GM21423 (cell line): ENCODE results near the gene POM121L2.

ENCODE experiments used
- ATAC-seq: cut with Tn5 transposase; IDR thresholded peaks from one replicate; pipeline ENCODE4 v1.9.1; 2021; ENCODE audit warnings: mild to moderate bottlenecking, moderate library complexity; ENCODE audit not compliant: unreplicated experiment

The POM121L2 gene

DNA sequence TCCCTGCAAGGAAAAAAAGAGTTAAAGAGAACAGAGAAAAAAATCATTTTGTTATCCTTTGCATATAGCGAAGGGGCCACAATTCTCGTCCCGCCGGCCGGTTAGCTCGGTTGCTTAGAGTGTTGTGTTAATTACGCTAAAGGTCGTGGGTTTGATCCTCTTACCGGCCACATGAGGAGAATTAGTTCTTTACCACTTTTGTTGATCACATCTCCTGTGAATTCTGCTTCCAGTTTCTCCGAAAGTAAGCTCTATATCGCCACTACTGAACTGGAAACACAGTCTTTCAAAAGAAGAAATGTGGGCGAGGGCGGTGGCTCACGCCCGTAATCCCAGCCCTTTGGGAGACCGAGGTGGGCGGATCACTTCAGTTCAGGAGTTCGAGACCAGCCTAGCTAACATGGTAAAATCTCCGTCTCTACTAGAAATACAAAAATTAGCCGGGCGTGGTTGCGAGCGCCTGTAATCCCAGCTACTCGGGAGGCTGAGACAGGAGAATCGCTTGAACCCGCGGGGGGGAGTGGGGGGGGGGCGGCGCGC, 51.2 kb downstream of the POM121L2 start:
- ATAC-seq = no peak

DNA sequence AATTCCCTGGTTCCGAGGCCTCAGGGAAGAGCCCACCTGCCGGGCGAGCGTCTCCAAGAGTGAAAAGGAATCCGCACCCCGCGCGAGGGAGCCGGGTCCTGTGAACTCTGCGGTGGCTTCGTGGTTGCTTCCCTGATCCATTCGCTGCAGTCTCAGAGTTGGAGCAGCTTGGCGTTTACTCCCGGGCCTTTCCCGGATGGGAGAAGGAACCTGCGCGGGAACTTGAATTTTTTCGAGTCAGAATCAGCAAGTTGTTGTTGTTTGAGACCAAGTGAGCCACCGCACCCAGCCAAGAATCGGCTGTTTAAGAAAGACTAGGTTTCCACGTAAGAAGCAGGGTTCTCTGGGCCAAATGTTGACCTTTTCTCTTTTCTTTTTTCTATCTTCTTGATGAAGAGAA, 51.7 kb downstream of the POM121L2 start:
- no peak for ATAC-seq
